PFSK-1 (cell line): ENCODE measurements around the gene ATP8B4.

ENCODE experiments used
- REST ChIP-seq, 2 experiments: IDR thresholded peaks; 2 replicates each; pipeline versions ENCODE4 v1.6.1 to v1.8.0; 2011 to 2012; ENCODE audit warnings: low read depth in 2 of 2, low read length in 2 of 2, control low read depth in 1 of 2, inconsistent platforms in 1 of 2, mild to moderate bottlenecking in 1 of 2, moderate library complexity in 1 of 2; ENCODE audit not compliant: insufficient read depth in 1 of 2
- SIN3A ChIP-seq: IDR thresholded peaks from 2 replicates; pipeline ENCODE4 v1.6.1; 2012; ENCODE audit warnings: mild to moderate bottlenecking, low read length, moderate library complexity, borderline replicate concordance; ENCODE audit not compliant: insufficient read depth

DNA sequence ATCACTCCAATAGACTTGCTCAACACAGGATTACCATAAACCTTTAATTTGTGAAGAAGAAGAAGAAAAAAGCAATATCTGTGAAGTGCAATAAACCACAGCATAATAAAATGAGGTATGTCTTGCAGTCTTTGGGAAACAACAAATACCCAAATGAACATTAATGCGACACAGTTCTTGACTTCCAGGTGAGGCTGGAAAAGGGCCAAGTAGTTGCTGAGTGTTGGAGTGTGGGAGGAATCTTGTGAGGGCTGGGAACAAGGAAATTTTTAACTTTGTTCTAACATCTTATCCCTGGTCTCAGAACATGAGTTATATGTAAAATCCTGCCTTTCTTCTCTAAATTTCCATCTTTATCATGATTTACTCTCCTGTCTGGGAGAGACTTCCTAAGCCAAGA is 291.7 kb downstream of the ATP8B4 start:
- TF ChIP-seq SIN3A = no peak
- TF ChIP-seq REST (IDR thresholded peaks at IDR 0.05; ENCODE audit: insufficient read depth in 1 of 2, low read depth in 2 of 2, low read length in 2 of 2) = no peak
